ENCODE data around the gene RAC3.

RAC3 gene

GRCh38 chr17:81999587-81999975, 31.9 kb upstream of the RAC3 start:
- DNase-seq, result no peak

GRCh38 chr17:81999976-82000802, 31.3 kb upstream of the RAC3 start:
- DNase-seq, result no peak

GRCh38 chr17:82000803-82001570, 30.5 kb upstream of the RAC3 start:
- DNase-seq, result no peak

GRCh38 chr17:82001571-82002056, 29.9 kb upstream of the RAC3 start:
- no peak for DNase-seq

GRCh38 chr17:82003411-82004381, 27.8 kb upstream of the RAC3 start:
- DNase-seq, result peak in 1 of 2 donors; percentile 40

- DNase-seq, result no peak
Observed at GRCh38 chr17:82004517-82005455, 26.7 kb upstream of the RAC3 start.

- DNase-seq, result no peak
Observed at GRCh38 chr17:82005701-82006348, 25.7 kb upstream of the RAC3 start.

- DNase-seq, result no peak
Observed at GRCh38 chr17:82006468-82007227, 24.8 kb upstream of the RAC3 start.

- DNase-seq, result no peak
Observed at GRCh38 chr17:82007228-82007494, 24.3 kb upstream of the RAC3 start.

- no peak for DNase-seq
Observed at GRCh38 chr17:82007495-82008257, 23.8 kb upstream of the RAC3 start.

GRCh38 chr17:82008258-82008940, 23.1 kb upstream of the RAC3 start:
- no peak for DNase-seq

- no peak for DNase-seq
Observed at GRCh38 chr17:82008941-82009405, 22.5 kb upstream of the RAC3 start.

- no peak for DNase-seq
Observed at GRCh38 chr17:82009413-82009812, 22.1 kb upstream of the RAC3 start.

- DNase-seq, result no peak
Observed at GRCh38 chr17:82010575-82011525, 20.6 kb upstream of the RAC3 start.

GRCh38 chr17:82011617-82012187, 19.8 kb upstream of the RAC3 start:
- no peak for DNase-seq

- DNase-seq, result no peak
Observed at GRCh38 chr17:82012261-82012639, 19.2 kb upstream of the RAC3 start.

GRCh38 chr17:82012640-82013295, 18.7 kb upstream of the RAC3 start:
- DNase-seq, result no peak

All from activated CD4-positive, alpha-beta T cell treated with anti-CD3 and anti-CD28 coated beads for 4 hours (primary cell).